Panc1 (cell line): Measurements from ENCODE around the gene STIP1.

Experiments
- CTCF ChIP-seq: fragments of 450-650 bp; IDR thresholded peaks from 2 replicates; pipeline ENCODE4 v1.5.1; 2017; ENCODE audit warnings: mild to moderate bottlenecking
- POLR2AphosphoS5 ChIP-seq: IDR thresholded peaks from 2 replicates; pipeline ENCODE4 v1.6.1; 2012; ENCODE audit warnings: mild to moderate bottlenecking, low read depth, low read length, moderate library complexity
- REST ChIP-seq, 2 experiments: IDR thresholded peaks; 2 replicates each; pipeline ENCODE4 v1.6.1; 2011 to 2012; ENCODE audit warnings: low read depth in 2 of 2, control low read depth in 1 of 2, low read length in 1 of 2, mild to moderate bottlenecking in 1 of 2, moderate library complexity in 1 of 2; ENCODE audit not compliant: insufficient read depth in 1 of 2
- SIN3A ChIP-seq: IDR thresholded peaks from 2 replicates; pipeline ENCODE4 v1.6.1; 2012; ENCODE audit warnings: low read depth, mild to moderate bottlenecking, low read length, moderate library complexity, borderline replicate concordance; ENCODE audit not compliant: insufficient read depth

- TF ChIP-seq CTCF: no peak
- no peak for TF ChIP-seq POLR2AphosphoS5
- no peak for TF ChIP-seq REST (IDR thresholded peaks at IDR 0.05; ENCODE audit: insufficient read depth in 1 of 2, low read depth in 2 of 2, low read length in 1 of 2)
- no peak for TF ChIP-seq SIN3A
These were observed 9.2 kb upstream of the STIP1 start for GRCh38 chr11:64176751-64177150.
